ENCODE data around the gene LSMEM2.
"Not testable (repeated sequence)": the region's sequence is repeated elsewhere in the genome, so short reads cannot be mapped to it uniquely, and the experiment has no call there.

The LSMEM2 gene

DNA sequence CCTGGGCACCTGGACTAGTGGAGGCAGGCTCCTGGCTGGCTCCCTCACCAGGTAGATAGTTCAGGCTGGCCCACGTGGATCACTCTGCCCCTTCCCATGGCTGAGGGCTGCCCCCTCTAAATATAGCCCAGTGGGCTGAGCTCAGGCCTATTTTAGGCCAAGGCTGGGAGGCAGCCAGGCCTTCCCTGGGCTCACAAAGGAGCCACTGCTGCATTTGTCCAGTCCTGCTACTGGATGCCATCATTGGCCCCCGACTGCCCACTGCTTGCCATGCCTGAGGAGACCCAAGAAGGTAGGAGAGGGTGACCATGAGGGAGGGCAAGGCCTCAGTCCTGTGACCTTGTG, at the start of gene LSMEM2:
LSMEM2 (plus strand) TSS at position 208 of the 345 bp plus-strand sequence; CDS start at position 235, 27 bp downstream.
- DNase-seq (ENCODE audit: low spot score), result no peak

DNA sequence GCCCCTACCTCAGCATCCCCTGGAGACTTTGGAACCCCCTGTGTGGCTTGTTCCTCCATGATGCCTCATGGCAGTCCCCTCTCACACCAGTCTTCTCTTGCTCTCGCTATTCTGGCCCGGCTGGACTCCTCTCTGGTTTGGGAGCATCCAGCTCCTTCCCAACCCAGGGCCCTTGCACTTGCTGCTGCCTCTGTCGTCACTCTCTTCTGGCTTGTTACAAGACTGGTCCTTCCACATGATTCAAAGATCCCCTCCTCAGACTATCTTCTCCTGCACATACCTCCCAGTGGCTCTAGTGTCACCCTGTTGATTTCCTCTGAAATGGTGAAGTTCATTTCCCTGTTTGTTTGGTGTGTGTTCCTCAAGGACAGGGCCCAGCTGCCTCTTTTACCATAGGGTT, 49.4 kb upstream of the LSMEM2 start:
- DNase-seq (ENCODE audit: low spot score), result no peak

- DNase-seq (ENCODE audit: low spot score), result peak; percentile 54
These were observed 48.6 kb upstream of the LSMEM2 start for GRCh38 chr3:50230104-50230793.

GRCh38 chr3:50230794-50231125, 48.1 kb upstream of the LSMEM2 start:
- no peak for DNase-seq (ENCODE audit: low spot score)

GRCh38 chr3:50231581-50231980, 47.3 kb upstream of the LSMEM2 start:
- no peak for DNase-seq (ENCODE audit: low spot score)

DNA sequence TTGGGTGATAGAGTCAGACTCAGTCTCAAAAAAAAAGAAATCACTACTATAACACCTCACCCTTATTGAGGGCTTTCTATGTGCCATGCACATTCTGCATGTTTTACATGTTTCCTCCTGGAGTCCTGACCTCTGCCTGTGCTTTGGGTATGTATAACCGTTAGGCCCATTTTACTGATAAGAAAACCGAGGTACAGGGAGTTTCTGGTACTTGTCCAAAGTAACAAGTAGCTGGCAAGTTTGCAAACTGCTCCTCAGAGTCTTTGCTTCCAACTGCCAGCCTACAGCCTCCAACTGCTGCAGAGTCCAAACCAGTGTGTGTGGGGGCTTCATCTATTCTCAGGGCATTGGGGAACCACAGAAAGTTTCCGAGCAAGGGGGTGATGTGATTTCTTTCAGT, 46.6 kb upstream of the LSMEM2 start:
- no peak for DNase-seq (ENCODE audit: low spot score)

GRCh38 chr3:50233176-50233575, 45.7 kb upstream of the LSMEM2 start:
- no peak for DNase-seq (ENCODE audit: low spot score)

DNA sequence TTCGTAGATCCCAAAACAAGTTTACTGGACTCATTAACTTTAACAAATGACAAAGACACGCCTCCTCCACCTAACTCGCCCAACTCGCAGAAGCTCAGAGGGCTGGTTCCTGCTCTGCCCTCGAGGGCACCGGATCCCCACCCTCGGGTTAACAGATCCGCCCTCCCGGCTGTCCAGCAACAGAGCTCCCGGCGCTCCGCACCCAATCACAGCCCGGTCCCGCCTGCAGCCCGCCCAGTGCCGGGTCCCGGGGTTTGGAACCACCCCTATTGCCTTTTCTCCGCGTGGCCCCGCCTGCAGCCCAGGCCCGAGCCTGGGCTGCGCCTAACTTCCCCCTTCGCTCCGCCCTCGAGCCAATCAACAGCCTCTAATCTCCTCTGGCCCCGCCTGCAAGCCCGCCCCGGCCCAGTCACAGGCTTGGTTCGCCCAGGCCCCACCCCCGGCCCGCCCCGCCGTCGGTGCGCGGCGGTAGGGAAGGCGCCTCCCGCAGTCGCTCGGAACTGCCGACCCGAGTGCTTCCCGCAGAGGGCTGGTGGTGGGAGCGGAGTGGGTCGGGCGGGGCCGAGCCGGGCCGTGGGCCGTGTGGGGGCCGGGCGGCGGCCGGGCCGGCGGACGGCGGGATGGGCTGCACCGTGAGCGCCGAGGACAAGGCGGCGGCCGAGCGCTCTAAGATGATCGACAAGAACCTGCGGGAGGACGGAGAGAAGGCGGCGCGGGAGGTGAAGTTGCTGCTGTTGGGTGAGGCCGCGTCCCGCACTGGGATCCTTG, 43.0 kb upstream of the LSMEM2 start, which contains the start of gene GNAI2:
GNAI2 (plus strand) TSS at position 489 of the 768 bp plus-strand sequence; CDS start at position 621, 132 bp downstream.
- DNase-seq (ENCODE audit: low spot score), result peak; percentile 99

DNA sequence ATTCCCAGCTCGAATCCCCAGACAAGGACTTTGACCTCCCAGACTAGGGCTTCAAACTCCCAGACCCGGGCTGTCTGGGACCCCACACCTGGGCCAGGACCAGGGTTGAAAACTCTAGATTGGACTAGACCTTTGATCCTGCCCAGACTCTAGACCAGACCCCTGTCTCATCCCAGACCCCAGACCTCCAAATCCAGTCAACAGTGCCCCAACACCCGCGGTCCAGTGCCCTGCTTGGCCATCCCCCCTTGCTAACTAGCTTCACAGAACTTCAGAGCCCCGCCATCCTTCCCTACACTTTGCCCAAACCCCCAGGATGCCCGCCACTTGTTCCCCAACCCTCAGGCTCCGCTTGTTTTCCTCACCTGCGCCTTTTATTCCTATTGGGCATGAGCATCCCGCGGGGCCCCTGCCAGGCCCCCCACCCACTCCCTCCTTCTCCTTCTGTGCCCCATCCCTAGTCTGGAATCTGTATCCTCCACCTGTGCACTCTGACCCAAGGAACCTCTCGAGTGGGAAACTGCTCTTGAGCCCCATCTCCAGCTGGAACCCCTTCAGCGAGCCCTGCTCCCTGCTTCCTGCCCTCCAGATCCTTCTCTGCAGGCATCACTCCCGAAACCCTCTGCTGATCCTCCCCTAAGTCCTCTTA, 42.3 kb upstream of the LSMEM2 start:
- DNase-seq (ENCODE audit: low spot score), result no peak

GRCh38 chr3:50237133-50237651, 41.7 kb upstream of the LSMEM2 start:
- no peak for DNase-seq (ENCODE audit: low spot score)

DNA sequence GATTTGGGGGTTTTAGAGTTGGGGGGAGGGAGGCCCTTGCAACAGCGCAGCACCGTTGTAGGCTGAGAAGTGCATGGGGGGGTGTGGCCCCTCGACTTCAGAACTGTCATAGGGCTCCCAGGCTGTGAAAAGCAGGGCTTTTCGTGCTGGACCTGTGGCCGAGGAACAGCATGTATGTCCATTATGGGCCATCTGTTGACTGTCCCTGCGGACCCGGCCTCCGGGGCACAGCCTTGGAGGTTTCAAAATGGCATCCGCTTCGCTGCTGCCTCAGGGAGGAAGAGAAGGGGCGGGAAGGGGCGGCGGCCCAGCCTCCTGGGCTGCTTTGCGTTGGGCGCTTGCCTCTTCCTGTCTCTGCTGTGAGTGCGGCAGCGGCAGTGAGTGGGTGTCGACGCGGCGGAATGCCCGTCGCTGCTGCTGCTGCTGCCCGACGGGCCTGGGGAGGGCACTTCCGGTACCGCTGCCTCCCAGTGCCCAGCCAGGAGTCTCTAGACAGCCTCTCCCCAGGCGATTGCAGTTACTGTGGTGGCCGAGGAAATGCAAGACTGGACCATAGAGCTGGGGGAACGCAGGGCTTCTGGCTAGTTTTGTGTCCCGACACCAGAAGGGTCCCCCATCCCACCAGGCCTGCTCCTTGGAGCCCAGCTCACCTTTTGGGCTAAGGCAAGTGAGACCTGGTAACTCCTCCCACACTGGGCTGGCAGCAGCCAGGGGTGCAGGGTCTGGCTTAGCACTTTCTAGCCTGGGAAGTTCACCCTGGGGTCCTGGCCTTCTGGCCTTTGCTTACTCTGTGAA, 40.9 kb upstream of the LSMEM2 start:
- peak; percentile 85 for DNase-seq (ENCODE audit: low spot score)

DNA sequence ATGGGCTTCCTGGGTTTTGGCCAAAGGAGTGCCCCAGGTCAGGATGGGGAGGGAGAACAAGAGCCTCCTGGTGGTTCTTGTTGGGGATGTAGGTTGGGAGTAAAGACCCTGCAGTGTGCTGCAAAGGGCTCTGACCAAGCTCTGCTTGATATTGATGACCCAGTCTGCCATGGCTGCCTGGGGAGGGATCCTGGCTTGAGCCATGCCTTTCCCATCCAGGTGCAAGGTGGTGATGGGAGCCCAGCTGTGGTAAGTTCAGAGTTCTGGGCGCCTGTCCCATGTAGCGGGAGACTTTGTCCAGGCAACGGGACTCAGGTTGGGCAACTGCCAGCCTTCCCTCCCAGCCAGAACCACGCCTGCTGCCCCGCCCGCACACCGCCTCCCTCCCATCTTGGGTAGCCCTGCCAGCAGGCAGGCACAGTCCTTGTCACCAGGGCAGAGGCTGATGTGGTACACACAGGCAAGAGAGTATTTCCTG, 40.3 kb upstream of the LSMEM2 start:
- DNase-seq (ENCODE audit: low spot score), result peak; percentile 85

- DNase-seq (ENCODE audit: low spot score), result no peak
These were observed 39.2 kb upstream of the LSMEM2 start for GRCh38 chr3:50239649-50240048.

DNA sequence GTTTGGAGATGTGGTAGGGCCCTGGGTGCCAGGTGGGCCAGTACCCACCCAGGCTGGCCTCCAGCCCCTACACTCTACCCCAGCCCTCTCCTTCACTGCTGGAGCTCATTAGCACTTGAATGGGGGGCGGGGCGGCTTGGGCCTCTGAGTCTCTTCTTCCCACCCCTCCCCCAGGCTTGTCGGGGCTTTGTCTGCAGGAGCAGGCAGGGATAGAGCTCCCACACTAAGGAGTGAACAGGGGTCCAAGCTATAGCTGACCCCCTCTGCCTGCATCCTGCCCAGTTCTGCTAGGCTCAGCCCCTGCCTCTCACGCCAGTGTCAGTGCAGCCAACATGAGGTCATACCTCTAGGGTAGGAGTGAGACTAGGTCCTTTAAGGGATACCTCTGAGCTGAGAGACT, 37.7 kb upstream of the LSMEM2 start:
- DNase-seq (ENCODE audit: low spot score), result no peak

DNA sequence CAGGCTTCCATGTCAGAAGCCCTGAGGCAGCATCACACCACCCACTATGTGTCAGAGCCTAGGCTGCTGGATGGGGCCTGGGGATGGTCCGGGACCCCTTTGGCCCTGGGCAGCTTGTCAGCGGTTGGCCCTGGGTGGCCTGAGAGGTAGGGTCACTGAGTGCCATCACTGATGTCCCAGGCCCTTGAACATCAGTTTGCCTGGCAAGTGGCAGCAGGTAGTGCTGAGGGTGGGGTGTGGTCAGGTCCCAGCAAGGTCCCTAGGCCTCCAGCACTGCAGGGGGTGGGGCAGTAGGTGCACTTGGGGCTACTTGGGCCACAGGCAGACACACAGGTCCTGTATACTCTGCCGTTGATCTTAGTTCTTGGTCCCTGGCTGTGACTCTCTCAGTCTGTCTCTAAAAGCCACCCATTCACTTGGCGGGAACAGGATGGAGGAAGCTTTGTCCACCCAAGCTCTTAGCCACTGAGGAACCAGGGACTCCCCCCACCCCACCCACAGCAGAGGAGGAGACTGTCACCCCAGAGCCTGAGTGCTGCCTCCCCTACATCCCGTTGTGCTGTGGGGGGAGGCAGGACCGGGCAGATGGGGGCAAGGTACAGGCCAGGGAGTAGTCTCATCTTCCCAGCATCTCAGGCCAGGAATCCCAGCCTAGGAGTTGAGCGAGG, 37.0 kb upstream of the LSMEM2 start:
- DNase-seq (ENCODE audit: low spot score), result no peak

DNA sequence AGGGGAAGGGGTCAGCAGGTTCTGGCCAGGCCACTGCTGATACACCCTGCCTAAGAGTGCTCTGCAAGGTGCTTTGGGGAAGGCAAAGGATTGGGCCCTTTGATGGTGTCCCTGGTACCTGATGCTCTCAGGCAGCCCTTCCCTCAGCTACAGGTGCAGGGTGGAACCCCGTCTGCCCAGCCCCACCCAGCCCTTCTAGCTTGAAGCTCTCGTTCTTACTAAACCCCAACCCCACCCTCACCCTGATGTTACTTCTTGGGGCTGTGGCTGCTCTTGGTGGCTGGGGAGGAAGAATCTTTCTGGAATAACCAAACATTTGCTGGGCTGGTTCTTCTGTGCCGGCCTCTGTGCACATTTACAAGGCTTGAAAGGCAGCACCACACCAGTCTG, 36.5 kb upstream of the LSMEM2 start:
- no peak for DNase-seq (ENCODE audit: low spot score)

DNA sequence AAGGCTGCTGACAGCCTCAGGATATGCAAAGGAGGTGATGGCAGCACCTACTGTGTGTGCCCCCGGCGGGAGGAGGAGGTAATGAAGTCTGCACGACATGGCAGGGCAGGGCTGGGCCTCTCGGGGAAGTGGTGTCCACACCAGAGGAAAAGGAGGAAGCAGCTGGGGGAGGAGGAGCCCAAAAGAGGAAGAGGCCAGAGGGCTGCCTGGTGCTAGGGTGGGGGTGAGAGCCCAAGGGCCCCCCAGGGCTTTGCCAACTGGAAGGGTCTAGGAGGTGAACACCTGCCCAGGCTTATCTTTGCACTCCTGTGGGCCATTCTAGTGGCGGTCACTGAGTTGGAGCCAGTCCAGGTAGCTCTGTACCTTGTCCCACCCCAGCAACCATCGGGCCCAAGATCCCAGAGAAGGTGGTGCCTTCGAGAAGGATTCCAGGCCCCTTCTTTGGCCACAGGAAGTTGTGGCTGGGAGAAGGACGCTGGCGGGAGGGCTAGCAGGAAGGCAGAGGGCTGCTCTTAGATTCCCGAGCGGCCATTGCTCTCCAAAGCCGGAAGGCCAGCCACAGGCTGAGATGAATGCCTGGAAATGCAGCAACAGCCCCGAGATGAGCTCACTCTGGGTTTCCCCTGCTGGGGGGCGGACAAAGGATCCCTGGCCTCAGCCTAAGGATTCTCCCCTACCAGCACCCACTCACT, 35.9 kb upstream of the LSMEM2 start:
- peak; percentile 76 for DNase-seq (ENCODE audit: low spot score)

DNA sequence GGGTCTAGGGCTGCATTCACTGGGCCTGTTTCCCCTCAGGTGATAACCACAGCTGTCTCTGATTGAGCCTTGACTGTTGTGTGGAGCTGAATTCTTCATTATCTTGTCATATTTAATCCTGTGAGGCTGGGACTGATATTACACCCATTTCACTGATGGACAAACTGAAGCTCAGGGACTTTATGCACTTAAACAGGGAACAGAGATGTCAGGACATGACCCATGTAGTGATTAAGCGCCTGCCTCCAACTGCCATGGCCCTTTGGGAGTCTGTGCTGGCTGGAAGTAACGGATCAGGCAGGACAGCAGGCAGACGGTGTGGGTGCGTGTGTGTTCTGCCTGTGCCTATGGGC, 35.4 kb upstream of the LSMEM2 start:
- DNase-seq (ENCODE audit: low spot score), result no peak

- not testable (repeated sequence) for DNase-seq (ENCODE audit: low spot score)
These were observed 34.1 kb upstream of the LSMEM2 start for GRCh38 chr3:50244813-50245212.

DNA sequence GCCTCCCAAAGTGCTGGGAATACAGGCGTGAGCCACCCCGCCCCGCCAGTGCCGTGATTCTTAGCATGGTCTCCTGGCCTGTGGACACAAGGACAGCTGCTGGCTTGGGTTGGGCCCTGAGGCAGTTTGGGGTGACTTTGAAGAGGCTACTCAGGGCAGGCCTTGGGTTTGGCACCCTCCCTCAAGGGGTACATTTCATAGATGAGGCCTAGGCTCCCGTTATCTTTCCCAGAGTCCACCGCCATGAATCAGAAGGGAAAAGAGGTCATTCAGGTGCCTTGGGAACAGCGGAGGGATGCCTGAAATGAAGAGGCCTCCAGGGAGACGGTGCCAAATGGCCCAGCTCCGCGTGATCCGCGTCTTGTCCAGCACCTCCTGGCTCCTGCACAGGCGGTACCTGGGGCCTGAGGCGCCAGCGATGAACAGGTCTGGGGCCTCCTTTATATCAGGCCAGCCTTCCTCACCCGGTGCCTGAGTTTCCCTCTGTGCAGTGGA, 33.6 kb upstream of the LSMEM2 start:
- DNase-seq (ENCODE audit: low spot score), result no peak
